ENCODE data around the gene CDC42BPG. TPM values are rescaled to one million over a fixed set of nuclear protein-coding genes. Genes with fewer than 3 reads are reported as not detected.

Gene CDC42BPG
- total and polyA plus RNA-seq, 10 of the 15 experiments (the other 5 are each of a cell fraction or from before 2014, with no cell fraction given): 0.02 to 1.3 (median 0.09) TPM; not detected in 1

GRCh38 chr11:64852804-64853509, 8.5 kb upstream of the CDC42BPG start:
- RAD21 ChIA-PET (ENCODE audit: unreplicated experiment): interaction anchor here (0.7 to 12.9 kb wide), 6 partner anchors 11 to 46 kb away, joined by 3 to 316 read pairs (median 6); partner anchors contain the start of gene EHD1
- TF ChIP-seq POLR2A (IDR thresholded peaks at IDR 0.05; ENCODE audit: low read depth, low read length): peak; percentile 75
- no peak for TF ChIP-seq NKRF (conservative IDR thresholded peaks at IDR 0.05)
- TF ChIP-seq CREM (IDR thresholded peaks at IDR 0.05; ENCODE audit: low read depth): peak; percentile 7; the same call in 1 of the 2 replicates
- 0 out of 2 replicates have a peak, but pooled peaks have one; percentile 38 for TF ChIP-seq GATAD2B (conservative IDR thresholded peaks at IDR 0.05; ENCODE audit: low read depth)
- no peak for TF ChIP-seq MLLT1 (IDR thresholded peaks at IDR 0.05)
- peak in 1 of 2 experiments; percentile 60; a peak in 1 of 4 replicates for TF ChIP-seq ETV6 (conservative IDR thresholded peaks at IDR 0.05 in 1 of 2, IDR thresholded peaks at IDR 0.05 in 1 of 2; ENCODE audit: borderline replicate concordance in 1 of 2, low read depth in 1 of 2)
- peak; percentile 45 for TF ChIP-seq EED (IDR thresholded peaks at IDR 0.05; ENCODE audit: low read depth)
- TF ChIP-seq PAX5 (IDR thresholded peaks at IDR 0.05; ENCODE audit: borderline replicate concordance, low read depth, low read length): peak; percentile 35; the same call in 1 of the 2 replicates
- TF ChIP-seq POLR2AphosphoS5 (IDR thresholded peaks at IDR 0.05; ENCODE audit: low read length): peak; percentile 16
- no peak for TF ChIP-seq NRF1 (conservative IDR thresholded peaks at IDR 0.05; ENCODE audit: low read depth, low read length)
- TF ChIP-seq EGR1 (IDR thresholded peaks at IDR 0.05; ENCODE audit: borderline replicate concordance in 1 of 2, low read depth in 2 of 2, low read length in 2 of 2): peak in 1 of 2 experiments; percentile 62; a peak in 2 of 3 replicates
- peak overlapping the region; percentile 21; the same call in 1 of the 2 replicates for H3K4me3 ChIP-seq
- CTCF ChIA-PET: interaction anchor here (0.7 to 28.8 kb wide), 4 partner anchors 10 to 157 kb away, joined by 3 to 1208 read pairs (median 188); partner anchors contain the start of gene EHD1
- SMC1A ChIA-PET (ENCODE audit: uncharacterized antibody, unreplicated experiment): interaction anchor here (1.0 to 12.7 kb wide), 5 partner anchors 11 to 41 kb away, joined by 3 to 306 read pairs (median 6); partner anchors contain the start of gene EHD1
- FAIRE-seq: no peak
- WGBS (ENCODE audit: insufficient coverage, insufficient replicate concordance, low lambda C conversion rate, missing lambda C conversion rate): 55% methylated on average over 20 of the region's 24 CpGs
- peak overlapping the region; percentile 57 for H3K4me2 ChIP-seq (ENCODE audit: control insufficient read depth, insufficient read depth)
- DNase-seq (ENCODE audit: low read depth, low spot score): no peak
- peaks cover 31% of the 10 kb centered on the region for H3K79me2 ChIP-seq (ENCODE audit: control insufficient read depth, insufficient read depth, low read length)
- H3K4me1 ChIP-seq (ENCODE audit: control insufficient read depth, insufficient read depth, low read length): peaks cover 97% of the 10 kb centered on the region
- H3K36me3 ChIP-seq (ENCODE audit: control insufficient read depth in 2 of 2, insufficient read depth in 2 of 2, low read length in 1 of 2): peaks cover 17 to 44% of the 10 kb centered on the region in 2 experiments
- peak; percentile 9 for ATAC-seq
- peak overlapping the region; percentile 97 for H3K27ac ChIP-seq (ENCODE audit: control insufficient read depth, insufficient read depth)
- in situ Hi-C loops (cut with MboI): no loop called here
- no TSS peak for BruUV-seq (replicated peaks)
- H3K9ac ChIP-seq (ENCODE audit: control insufficient read depth, insufficient read depth, low read length): peak overlapping the region; percentile 47
- no peaks in the 10 kb centered on the region for H3K27me3 ChIP-seq (replicated peaks in 1 of 2; ENCODE audit: control insufficient read depth in 2 of 2, insufficient read depth in 2 of 2, low read length in 1 of 2)
- no peak overlapping the region for H2AFZ ChIP-seq (ENCODE audit: control insufficient read depth, low read depth, low read length)
- intact Hi-C loops (cut with micrococcal nuclease; ENCODE audit: unreplicated experiment): no loop called here
- no peaks in the 10 kb centered on the region for H3K9me3 ChIP-seq (replicated peaks; ENCODE audit: control insufficient read depth, insufficient read depth, low read length)
- H4K20me1 ChIP-seq (ENCODE audit: control insufficient read depth, insufficient read depth): no peaks in the 10 kb centered on the region
- POLR2A ChIA-PET: interaction anchor here (1.0 to 24.3 kb wide), 8 partner anchors 11 to 410 kb away, joined by 3 to 620 read pairs (median 4); partner anchors contain the start of genes EHD1 and SF1
